Ovary (tissue), 9 donors: Measurements from ENCODE around the gene RPS6KB2. TPM values are rescaled to one million over a fixed set of nuclear protein-coding genes. Genes with fewer than 3 reads are reported as not detected.
A peak's percentile ranks its signal among the peaks of the same experiment; 100 is the strongest.

Source experiments
- DNase-seq, 5 donors: peaks; one replicate each; pipeline ENCODE4 v3.0.0-alpha.2; 2019 to 2020
- H3K27ac ChIP-seq, 2 donors: fragments of 200-600 bp; one replicate each; pipeline versions ENCODE4 v1.5.1 to v1.8.0; 2019 to 2022
- H3K27me3 ChIP-seq: fragments of 200-600 bp; one replicate; pipeline ENCODE4 v1.8.0; 2022
- H3K36me3 ChIP-seq: fragments of 200-600 bp; sonication (generic); one replicate; pipeline ENCODE4 v1.5.1; 2019
- H3K4me1 ChIP-seq: one replicate; pipeline ENCODE4 v1.8.1; 2013; ENCODE audit warnings: mild to moderate bottlenecking, moderate library complexity; ENCODE audit not compliant: insufficient read depth
- H3K4me3 ChIP-seq: fragments of 200-600 bp; sonication (generic); one replicate; pipeline ENCODE4 v1.5.1; 2017
- H3K9me3 ChIP-seq, 2 donors: fragments of 200-600 bp in 1 of 2; sonication (generic) in 1 of 2; one replicate each; pipeline versions ENCODE4 v1.5.1 to v1.8.1; 2013 to 2019; ENCODE audit warnings: mild to moderate bottlenecking in 1 of 2, moderate library complexity in 1 of 2
- EP300 ChIP-seq: sonication (generic); formaldehyde crosslinking; IDR thresholded peaks from one replicate; pipeline ENCODE4 v1.6.1; 2017; ENCODE audit warnings: antibody characterized with exemption
- POLR2A ChIP-seq: fragments of 450-650 bp; IDR thresholded peaks from one replicate; pipeline ENCODE4 v1.6.1; 2017; ENCODE audit warnings: antibody characterized with exemption, mild to moderate bottlenecking, moderate library complexity
- WGBS, 3 donors: extraction: QIAGEN DNeasy Blood & Tissue Kit in 1 of 3; methylation state at CpG; one replicate each; pipeline versions ENCODE4 v1.1.5 to v1.1.7; 2013 to 2017; 5-methylcytosine and 5-hydroxymethylcytosine counted together
- intact Hi-C, 4 donors: fragments of 100-400 bp; cut with DNase I; formaldehyde crosslinking; loops; one replicate each; pipeline versions ENCODE4 v1.11.0 to v1.15.1; 2022 to 2023
- polyA plus RNA-seq, 2 donors: library from polyadenylated mRNA; stranded (reverse); fragments of 200-250 nt in 1 of 2; fragments of 350-450 nt in 1 of 2; fragmentation: Illumina TruSeq in 1 of 2; extraction: RNeasy Lipid Tissue Mini Kit (QIAGEN cat#74804) in 1 of 2; gene quantifications; one replicate each; pipeline ENCODE4 v1.2.3, GENCODE V29; 2013 to 2014
- total RNA-seq, 7 donors: library from RNA; depleted of rRNA in 2 of 7; stranded (reverse); fragments of >200 nt in 2 of 7; fragmentation: NEBNext Ultra II Directional in 3 of 7; extraction: Animal tissue kit (Norgen Biotek cat#: 25700) in 3 of 7; gene quantifications; one replicate each; pipeline versions ENCODE4 v1.1.0 to v1.2.4, GENCODE V29; 2016 to 2023
- TF ChIP-seq, protein P1 (sequence below), 3 donors: fragments of 450-650 bp in 2 of 3; fragments of 200-600 bp in 1 of 3; IDR thresholded peaks; one replicate each; pipeline versions ENCODE4 v1.5.1 to v1.8.0; 2016 to 2022; ENCODE audit warnings: antibody characterized with exemption in 3 of 3, mild to moderate bottlenecking in 1 of 3
- donor health status: DM: no; HTN: no; CAD: no; lungs with moderate emphysema.
- donor health status: DM: no; HTN: no; CAD: no.
- donor health status: Bipolar disorder and iron deficiency.
- donor health status: DM: yes; HTN: yes; CAD: no.
- donor health status: DM: no; HTN: no; CAD: no.
- donor health status: DM: yes; HTN: yes; CAD: no.

The RPS6KB2 gene
- total and polyA plus RNA-seq, 9 donors, result 10.4 to 38.6 (median 33.1) TPM

DNA sequence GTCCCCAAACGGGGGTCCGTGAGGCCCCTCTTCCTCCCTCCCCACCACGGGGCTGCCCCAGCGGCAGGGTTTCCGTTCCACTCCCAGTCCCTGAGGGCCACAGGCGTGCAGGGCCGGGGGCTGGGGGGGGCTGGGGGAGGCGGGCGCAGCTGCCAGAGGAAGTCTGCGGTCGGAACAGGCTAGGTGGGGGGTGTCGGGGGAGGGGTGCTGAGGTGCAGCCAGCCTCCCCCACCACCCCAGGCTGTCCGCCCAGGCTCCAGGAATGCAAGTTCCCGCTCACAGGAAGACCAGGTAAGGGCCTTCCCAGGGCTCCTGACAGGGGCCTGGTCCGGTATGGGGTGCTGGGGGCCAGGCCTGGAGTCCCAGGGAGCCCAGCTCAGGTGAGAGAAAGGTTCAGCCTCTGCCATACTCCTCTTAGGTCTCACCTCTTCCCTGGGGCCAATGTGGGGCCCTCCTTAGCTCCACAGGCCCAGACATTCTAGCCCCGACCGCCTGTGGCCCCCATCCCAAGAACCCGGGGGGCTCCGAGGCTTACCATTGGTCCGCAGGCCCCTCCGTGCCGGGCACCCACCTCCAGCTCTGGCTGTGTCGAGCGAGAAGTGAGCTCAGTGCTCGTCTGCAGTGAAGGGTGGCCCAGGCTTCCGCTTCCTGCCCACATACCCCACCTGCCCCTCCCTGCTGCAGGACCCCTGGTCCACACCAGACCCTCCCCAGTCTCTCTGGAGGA is 9.0 kb downstream of the RPS6KB2 start, which contains the start of gene PTPRCAP:
Gene PTPRCAP, minus strand, starts transcription at position 601 of the 727 bp plus-strand sequence. Its CDS starts 63 bp downstream, at position 538.
- Histone ChIP-seq H3K4me1 (no peaks in the 10 kb centered on the region), H3K36me3 (no peaks in the 10 kb centered on the region), H3K27ac (no peak within 1 kb of the TSS), H3K9me3 (no peaks in the 10 kb centered on the region), H3K27me3 (no peaks in the 10 kb centered on the region), H3K4me3 (no peak within 1 kb of the TSS)
- TF ChIP-seq, protein P1, sequence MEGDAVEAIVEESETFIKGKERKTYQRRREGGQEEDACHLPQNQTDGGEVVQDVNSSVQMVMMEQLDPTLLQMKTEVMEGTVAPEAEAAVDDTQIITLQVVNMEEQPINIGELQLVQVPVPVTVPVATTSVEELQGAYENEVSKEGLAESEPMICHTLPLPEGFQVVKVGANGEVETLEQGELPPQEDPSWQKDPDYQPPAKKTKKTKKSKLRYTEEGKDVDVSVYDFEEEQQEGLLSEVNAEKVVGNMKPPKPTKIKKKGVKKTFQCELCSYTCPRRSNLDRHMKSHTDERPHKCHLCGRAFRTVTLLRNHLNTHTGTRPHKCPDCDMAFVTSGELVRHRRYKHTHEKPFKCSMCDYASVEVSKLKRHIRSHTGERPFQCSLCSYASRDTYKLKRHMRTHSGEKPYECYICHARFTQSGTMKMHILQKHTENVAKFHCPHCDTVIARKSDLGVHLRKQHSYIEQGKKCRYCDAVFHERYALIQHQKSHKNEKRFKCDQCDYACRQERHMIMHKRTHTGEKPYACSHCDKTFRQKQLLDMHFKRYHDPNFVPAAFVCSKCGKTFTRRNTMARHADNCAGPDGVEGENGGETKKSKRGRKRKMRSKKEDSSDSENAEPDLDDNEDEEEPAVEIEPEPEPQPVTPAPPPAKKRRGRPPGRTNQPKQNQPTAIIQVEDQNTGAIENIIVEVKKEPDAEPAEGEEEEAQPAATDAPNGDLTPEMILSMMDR (IDR thresholded peaks at IDR 0.05), result no peak
- TF ChIP-seq POLR2A (no peak), EP300 (no peak)
- intact Hi-C loops, result no loop called here
- peak in 1 of 5 donors; percentile 27 for DNase-seq
- WGBS, 3 donors, result 63 to 75% (median 68%) methylated on average over 18 to 26 of the region's 26 CpGs

DNA sequence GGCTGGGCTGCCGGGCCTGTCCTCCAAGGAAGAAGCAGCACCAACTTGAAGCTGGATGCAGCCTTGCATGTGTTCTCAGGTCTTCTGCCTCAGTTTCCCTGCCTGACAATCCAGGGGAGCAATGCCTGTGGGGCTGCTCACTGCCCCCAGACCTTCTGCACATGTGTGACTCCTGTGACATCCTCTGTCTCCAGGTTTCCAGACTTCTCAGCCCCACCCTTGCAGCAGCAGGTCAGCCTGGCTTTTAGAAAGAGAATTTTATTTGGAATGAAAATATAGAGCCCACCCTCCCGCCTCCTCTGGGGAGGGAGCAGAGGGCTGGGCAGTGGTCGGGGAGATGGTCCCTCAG is 9.5 kb downstream of the RPS6KB2 start:
- no peak overlapping the region for H3K27ac ChIP-seq
- TF ChIP-seq POLR2A, result no peak
- TF ChIP-seq, protein P1 (IDR thresholded peaks at IDR 0.05), result no peak
- no peak for TF ChIP-seq EP300
- H3K36me3 ChIP-seq, result no peaks in the 10 kb centered on the region
- WGBS, 3 donors, result 60 to 67% (median 64%) methylated on average over 3 of the region's 3 CpGs
- peak in 1 of 5 donors; percentile 11 for DNase-seq
- peaks cover 4% of the 10 kb centered on the region for H3K4me1 ChIP-seq
- H3K4me3 ChIP-seq, result no peak overlapping the region
- H3K9me3 ChIP-seq, result no peaks in the 10 kb centered on the region
- intact Hi-C loops, result no loop called here
- H3K27me3 ChIP-seq, result no peaks in the 10 kb centered on the region

DNA sequence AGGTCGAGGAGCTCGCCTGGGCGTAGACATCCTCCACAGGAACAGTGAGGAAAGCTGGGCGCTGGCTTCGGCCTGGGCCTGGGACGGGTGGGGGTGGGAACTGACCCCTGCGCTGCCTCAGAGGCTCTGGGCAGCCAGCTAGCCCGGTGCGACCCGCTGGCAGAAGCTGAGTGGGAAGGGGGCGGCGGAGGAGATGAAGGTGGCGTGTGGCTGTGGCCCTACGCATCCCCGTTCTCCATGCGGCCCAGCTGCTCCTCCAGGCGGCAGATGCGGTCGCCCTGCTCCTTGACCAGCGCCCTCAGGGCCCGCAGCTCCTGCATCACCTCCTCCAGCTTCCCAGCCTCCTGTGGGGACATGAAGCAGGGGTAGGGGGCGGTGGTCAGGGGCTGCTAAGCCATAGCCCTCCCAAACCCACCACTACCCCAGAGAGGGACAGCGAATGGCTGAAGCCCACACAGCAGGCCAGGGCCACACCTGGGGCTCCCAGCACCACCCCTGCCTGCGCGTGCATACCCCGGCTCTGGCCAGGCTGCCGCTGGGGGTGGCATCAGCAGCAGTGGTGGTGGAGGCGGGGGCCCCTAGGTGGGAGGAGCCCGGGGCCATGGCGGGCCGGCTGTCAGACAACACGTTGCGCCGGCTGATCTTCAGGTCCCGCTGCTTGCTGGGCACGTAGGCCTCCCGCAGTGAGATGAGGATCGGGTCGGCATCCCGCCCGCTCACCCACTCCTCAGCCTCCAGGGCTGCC is 10.0 kb downstream of the RPS6KB2 start:
- no peaks in the 10 kb centered on the region for H3K9me3 ChIP-seq
- intact Hi-C loops, result no loop called here
- 73 to 81% (median 76%) methylated on average over 41 of the region's 41 CpGs for WGBS, 3 donors
- H3K4me1 ChIP-seq, result peaks cover 4% of the 10 kb centered on the region
- H3K27me3 ChIP-seq, result no peaks in the 10 kb centered on the region
- H3K4me3 ChIP-seq, result no peak overlapping the region
- H3K36me3 ChIP-seq, result no peaks in the 10 kb centered on the region
- H3K27ac ChIP-seq, result no peak overlapping the region
- DNase-seq, result peak in 1 of 5 donors; percentile 33
- TF ChIP-seq, protein P1 (IDR thresholded peaks at IDR 0.05), result no peak

DNA sequence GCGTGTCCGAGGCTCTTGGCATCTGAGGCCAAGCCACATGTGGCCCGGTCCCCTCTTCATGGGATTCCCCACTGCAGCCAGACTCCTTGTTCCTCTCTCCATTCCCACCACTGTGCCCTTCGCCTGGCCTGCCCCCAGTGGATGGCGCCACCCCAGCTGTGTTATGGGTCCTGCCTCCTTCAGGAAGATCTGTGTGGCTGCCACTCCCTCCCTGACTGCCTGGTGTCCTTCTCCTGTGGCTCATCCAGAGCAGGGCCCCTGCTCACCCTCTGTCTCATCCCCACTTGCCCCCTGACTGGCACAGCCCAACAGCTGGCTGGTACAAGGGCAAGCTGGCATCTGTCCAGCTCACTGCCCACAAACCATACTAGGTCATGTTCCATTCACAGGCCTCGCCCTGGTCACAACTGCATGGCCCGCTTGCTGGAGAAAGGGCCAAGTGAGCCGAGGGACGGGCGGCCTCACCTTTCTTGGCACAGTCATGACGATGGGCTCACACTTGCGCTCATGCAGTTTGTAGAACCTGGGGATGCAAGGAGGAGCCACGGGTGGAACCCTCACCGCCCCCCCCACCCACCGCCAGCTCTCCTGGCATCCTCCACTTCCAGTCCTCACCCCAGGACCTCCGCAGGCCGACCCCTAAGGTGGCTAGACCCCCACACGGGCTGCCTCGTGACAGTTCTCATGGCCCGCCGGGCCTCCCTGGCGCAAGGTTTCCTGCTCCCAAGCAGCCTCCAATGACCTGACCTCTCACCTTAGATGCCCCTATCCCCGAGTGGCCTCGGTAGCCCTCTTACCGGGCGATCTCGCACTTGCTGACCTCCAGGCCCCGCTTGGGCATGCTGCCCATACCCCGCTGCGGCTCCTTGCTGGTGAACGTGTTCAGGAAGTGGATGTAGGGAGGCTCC is 11.3 kb downstream of the RPS6KB2 start:
- Histone ChIP-seq H3K36me3 (no peaks in the 10 kb centered on the region), H3K4me1 (peaks cover 4% of the 10 kb centered on the region), H3K4me3 (no peak overlapping the region), H3K27ac (no peak overlapping the region), H3K27me3 (no peaks in the 10 kb centered on the region), H3K9me3 (no peaks in the 10 kb centered on the region)
- TF ChIP-seq POLR2A, result no peak
- TF ChIP-seq EP300, result no peak
- TF ChIP-seq, protein P1 (IDR thresholded peaks at IDR 0.05), result no peak
- DNase-seq, result peak in 3 of 5 donors; percentile 52 to 59 (median 53)
- 67 to 71% (median 71%) methylated on average over 31 of the region's 31 CpGs for WGBS, 3 donors
- intact Hi-C loops, result loop anchor here in 1 of 4 donors (10.0 kb wide), 1 partner anchor 65 kb away; the partner anchor contains the start of genes CDK2AP2 and PITPNM1
